K562 (cell line): Measurements from ENCODE around the gene PLBD1. TPM values are rescaled to one million over a fixed set of nuclear protein-coding genes. Genes with fewer than 3 reads are reported as not detected.

Experiments used
- ATAC-seq: fragments of 200-7000 bp; cut with Tn5 transposase; 3 replicates; pipeline ENCODE4 v1.9.1; 2020; ENCODE audit warnings: moderate library complexity
- BruUV-seq: library from RNA; stranded (reverse); fragments of 400-500 nt; replicated peaks from 2 replicates; lab custom pipeline; 2021; lab: Mats Ljungman, UMichigan
- CTCF ChIA-PET: fragments of 300-600 bp; formaldehyde crosslinking; extraction: SDS; loops from one replicate; lab custom pipeline; 2021; ENCODE audit warnings: low intra/inter-chr PET ratio; lab: Yijun Ruan, JAX
- POLR2A ChIA-PET: fragments of 300-600, 350-650 bp; sonication (Branson Sonifier 250); formaldehyde crosslinking; extraction: SDS; loops from one replicate; lab custom pipeline; 2021; ENCODE audit warnings: antibody characterized with exemption, inconsistent platforms; lab: Yijun Ruan, JAX
- DNase-seq, 4 experiments: peaks; one replicate each; pipeline versions ENCODE4 v3.0.0 to v3.0.0-alpha.2; 2011 to 2018; ENCODE audit warnings: low spot score in 3 of 4, mixed read lengths in 3 of 4; ENCODE audit errors: extremely low read depth in 1 of 4
- FAIRE-seq: peaks from 2 replicates; lab custom pipeline; 2011; peaks lifted over from hg19 to GRCh38; lab: Jason Lieb, UNC
- H2AFZ ChIP-seq: 2 replicates; pipeline ENCODE4 v1.6.0; 2011; ENCODE audit warnings: low read depth, low read length, control low read depth, inconsistent platforms
- H3K27ac ChIP-seq: fragments of 200-600 bp; 3 replicates; pipeline ENCODE4 v1.8.0; 2011; ENCODE audit warnings: low read depth, mild to moderate bottlenecking, control low read depth, inconsistent platforms, low read length, moderate library complexity, mixed read lengths; ENCODE audit errors: extremely low read depth
- H3K27me3 ChIP-seq, 2 experiments: fragments of 300-600 bp in 1 of 2; 2 replicates in 1 of 2; 3 replicates in 1 of 2; pipeline versions ENCODE4 v1.6.0 to v1.8.0; 2011; ENCODE audit warnings: inconsistent platforms in 2 of 2, low read length in 2 of 2, mild to moderate bottlenecking in 1 of 2, mixed read lengths in 1 of 2, moderate library complexity in 1 of 2; ENCODE audit not compliant: control insufficient read depth in 2 of 2, insufficient read depth in 2 of 2
- H3K36me3 ChIP-seq: fragments of 300-600 bp; 3 replicates; pipeline ENCODE4 v1.8.0; 2011; ENCODE audit warnings: mild to moderate bottlenecking, low read length, inconsistent platforms; ENCODE audit not compliant: control insufficient read depth, insufficient read depth
- H3K4me1 ChIP-seq, 2 experiments: fragments of 200-600 bp in 1 of 2; replicated peaks in 1 of 2; 2 replicates in 1 of 2; 3 replicates in 1 of 2; pipeline versions ENCODE4 v1.5.1 to v1.8.0; 2011; ENCODE audit warnings: inconsistent platforms in 2 of 2, low read length in 2 of 2, mild to moderate bottlenecking in 1 of 2, mixed read lengths in 1 of 2, moderate library complexity in 1 of 2; ENCODE audit not compliant: control insufficient read depth in 2 of 2, insufficient read depth in 2 of 2
- H3K4me2 ChIP-seq: 2 replicates; pipeline ENCODE4 v1.6.1; 2011; ENCODE audit warnings: low read length, control low read depth, inconsistent platforms, mixed read lengths; ENCODE audit not compliant: insufficient read depth
- H3K4me3 ChIP-seq: fragments of 200-600 bp; sonication (generic), shearing (Covaris generic); 2 replicates; pipeline ENCODE4 v1.5.1; 2016; ENCODE audit warnings: control low read depth, inconsistent platforms
- H3K79me2 ChIP-seq: fragments of 200-600 bp; 3 replicates; pipeline ENCODE4 v1.8.0; 2011; ENCODE audit warnings: low read length, inconsistent platforms; ENCODE audit not compliant: control insufficient read depth, insufficient read depth
- H3K9ac ChIP-seq, 2 experiments: 2 replicates each; pipeline versions ENCODE4 v1.6.0 to v1.6.1; 2011; ENCODE audit warnings: low read depth in 2 of 2, low read length in 2 of 2, control low read depth in 1 of 2, inconsistent platforms in 1 of 2, mild to moderate bottlenecking in 1 of 2, mixed read lengths in 1 of 2; ENCODE audit not compliant: insufficient read depth in 1 of 2
- H3K9me1 ChIP-seq: one replicate; pipeline ENCODE4 v1.6.0; 2011; ENCODE audit warnings: inconsistent platforms, mild to moderate bottlenecking, low read length, moderate library complexity; ENCODE audit not compliant: control insufficient read depth, insufficient read depth
- H3K9me3 ChIP-seq: replicated peaks from 2 replicates; pipeline ENCODE4 v1.5.1; 2011; ENCODE audit warnings: low read depth, low read length, inconsistent platforms; ENCODE audit not compliant: control insufficient read depth, insufficient read depth
- H4K20me1 ChIP-seq: replicated peaks from 2 replicates; pipeline ENCODE4 v1.6.1; 2011; ENCODE audit warnings: low read length, inconsistent platforms, mixed read lengths; ENCODE audit not compliant: control insufficient read depth, insufficient read depth
- ASH1L ChIP-seq: fragments of 450-650 bp; IDR thresholded peaks from 2 replicates; pipeline ENCODE4 v1.6.1; 2018; ENCODE audit warnings: borderline replicate concordance, mild to moderate bottlenecking, low read depth; ENCODE audit not compliant: partially characterized antibody
- BDP1 ChIP-seq: IDR thresholded peaks from 3 replicates; pipeline ENCODE4 v1.6.1; 2011; ENCODE audit not compliant: insufficient read length, insufficient read depth
- CBFA2T3 ChIP-seq: fragments of 450-650 bp; IDR thresholded peaks from 2 replicates; pipeline ENCODE4 v1.6.1; 2017
- CC2D1A ChIP-seq: fragments of 450-650 bp; IDR thresholded peaks from 2 replicates; pipeline ENCODE4 v1.6.1; 2017; ENCODE audit warnings: mild to moderate bottlenecking
- CCNT2 ChIP-seq: IDR thresholded peaks from 2 replicates; pipeline ENCODE4 v1.6.1; 2011; ENCODE audit warnings: borderline replicate concordance, low read depth, mild to moderate bottlenecking, moderate library complexity, mixed read lengths, low read length; ENCODE audit not compliant: insufficient read length; ENCODE audit errors: extremely low read depth
- CHD4 ChIP-seq: fragments of 200-600 bp; sonication (generic); IDR thresholded peaks from 3 replicates; pipeline ENCODE4 v1.6.1; 2012; ENCODE audit warnings: low read depth, mild to moderate bottlenecking, mixed read lengths, low read length, inconsistent platforms; ENCODE audit not compliant: insufficient read depth, insufficient replicate concordance, poor library complexity, severe bottlenecking
- GABPB1 ChIP-seq: sonication (generic); formaldehyde crosslinking; IDR thresholded peaks from 2 replicates; pipeline ENCODE4 v1.8.0; 2022; ENCODE audit warnings: mild to moderate bottlenecking, missing genetic modification reagents
- HMG20A ChIP-seq: fragments of 450-650 bp; formaldehyde crosslinking; conservative IDR thresholded peaks from 2 replicates; pipeline ENCODE4 v1.4.0; 2020; ENCODE audit warnings: mild to moderate bottlenecking, mixed read lengths
- KLF1 ChIP-seq: fragments of 450-650 bp; IDR thresholded peaks from 2 replicates; pipeline ENCODE4 v1.6.1; 2016; ENCODE audit warnings: missing genetic modification characterization, missing compliant biosample characterization
- KLF13 ChIP-seq: fragments of 450-650 bp; IDR thresholded peaks from 2 replicates; pipeline ENCODE4 v1.6.1; 2016; ENCODE audit warnings: missing genetic modification characterization, low read depth, mild to moderate bottlenecking, missing compliant biosample characterization, moderate library complexity, borderline replicate concordance
- MEF2D ChIP-seq: conservative IDR thresholded peaks from 2 replicates; pipeline ENCODE4 v1.6.1; 2016; ENCODE audit warnings: low read depth, missing genetic modification characterization, missing compliant biosample characterization
- MTA3 ChIP-seq: fragments of 450-650 bp; formaldehyde crosslinking; IDR thresholded peaks from 2 replicates; pipeline ENCODE4 v1.6.1; 2017; ENCODE audit warnings: mild to moderate bottlenecking, borderline replicate concordance
- PTTG1 ChIP-seq: fragments of 450-650 bp; IDR thresholded peaks from 2 replicates; pipeline ENCODE4 v1.6.1; 2016; ENCODE audit warnings: low read depth, mild to moderate bottlenecking, missing genetic modification characterization, missing compliant biosample characterization
- TAF1 ChIP-seq: IDR thresholded peaks from 2 replicates; pipeline ENCODE4 v1.6.1; 2011; ENCODE audit warnings: mild to moderate bottlenecking, low read length, moderate library complexity; ENCODE audit not compliant: insufficient read depth, control insufficient read depth, severe bottlenecking; ENCODE audit errors: extremely low read depth
- VEZF1 ChIP-seq: fragments of 200-800 bp; sonication (Bioruptor generic); IDR thresholded peaks from 2 replicates; pipeline ENCODE4 v1.6.1; 2017; ENCODE audit warnings: missing genetic modification characterization, missing compliant biosample characterization
- ZC3H4 ChIP-seq: sonication (generic); formaldehyde crosslinking; IDR thresholded peaks from 2 replicates; pipeline ENCODE4 v1.9.0; 2021; ENCODE audit warnings: missing genetic modification reagents, borderline replicate concordance
- ZNF143 ChIP-seq: sonication (generic); formaldehyde crosslinking; IDR thresholded peaks from 2 replicates; pipeline ENCODE4 v1.9.0; 2022; ENCODE audit warnings: mild to moderate bottlenecking, missing genetic modification reagents
- in situ Hi-C: fragments of 300-500 bp; cut with MboI; formaldehyde crosslinking; loops from 4 replicates; pipeline ENCODE4 v1.15.0; 2018; ENCODE audit warnings: inconsistent platforms, mixed read lengths
- intact Hi-C: fragments of 100-400 bp; cut with micrococcal nuclease; formaldehyde crosslinking; loops from 2 replicates; pipeline ENCODE4 v1.14.2; 2022
- polyA plus RNA-seq, 8 experiments: library from polyadenylated mRNA; depleted of rRNA in 4 of 8; stranded (reverse) in 5 of 8; unstranded in 3 of 8; fragments of >200 nt; fragmentation: Nextera tagmentation in 2 of 8; fragmentation: Illumina TruSeq in 1 of 8; extraction: Ambion mirVana in 2 of 8; extraction: Trizol in 1 of 8; gene quantifications; 2 replicates each; pipeline versions ENCODE4 v1.2.1 to v1.2.3, GENCODE V29; 2011 to 2014; ENCODE audit warnings: inconsistent platforms in 1 of 8, missing spikeins in 1 of 8
- total RNA-seq, 7 experiments: library from RNA; depleted of rRNA in 6 of 7; stranded (reverse); fragments of >200 nt in 6 of 7; fragmentation: Illumina TruSeq in 2 of 7; extraction: Trizol in 2 of 7; gene quantifications; 2 replicates each; pipeline versions ENCODE4 v1.2.1 to v1.2.3, GENCODE V29; 2011 to 2021; ENCODE audit warnings: low replicate concordance in 1 of 7

The PLBD1 gene
- total and polyA plus RNA-seq, 9 of the 15 experiments (the other 6 are each of a cell fraction or from before 2014, with no cell fraction given): 7.1 to 37.0 (median 20.6) TPM

- intact Hi-C loops: no loop called here
- ATAC-seq: no peak
- H4K20me1 ChIP-seq: no peaks in the 10 kb centered on the region
Observed at GRCh38 chr12:14607568-14607967, 39.9 kb upstream of the PLBD1 start.

More at GRCh38 chr12:14607568-14607967, 39.9 kb upstream of the PLBD1 start:
- Histone ChIP-seq H3K9me3 (no peaks in the 10 kb centered on the region), H3K9me1 (no peaks in the 10 kb centered on the region), H3K4me1 (no peaks in the 10 kb centered on the region), H3K79me2 (no peaks in the 10 kb centered on the region), H3K4me2 (no peak overlapping the region), H3K36me3 (no peaks in the 10 kb centered on the region), H3K27ac (no peak overlapping the region), H3K4me3 (no peak overlapping the region), H3K27me3 (no peaks in the 10 kb centered on the region), H3K9ac (no peak overlapping the region), H2AFZ (no peak overlapping the region)
- TF ChIP-seq MTA3: no peak
- no peak for TF ChIP-seq VEZF1 (CRISPR knock-in tag)
- no peak for TF ChIP-seq MEF2D (tag)
- no peak for TF ChIP-seq CHD4
- TF ChIP-seq CC2D1A: no peak
- TF ChIP-seq CBFA2T3: no peak
- no peak for TF ChIP-seq ZNF143 (CRISPR knock-in tag)
- TF ChIP-seq KLF1 (tag): no peak
- no peak for TF ChIP-seq GABPB1 (CRISPR knock-in tag)
- no peak for TF ChIP-seq PTTG1
- no peak for TF ChIP-seq ASH1L
- TF ChIP-seq CCNT2: no peak
- no peak for TF ChIP-seq TAF1
- TF ChIP-seq BDP1: no peak
- TF ChIP-seq ZC3H4 (CRISPR knock-in tag): no peak
- no peak for TF ChIP-seq KLF13 (tag)
- TF ChIP-seq HMG20A: no peak
- in situ Hi-C loops: no loop called here
- FAIRE-seq (no peak), DNase-seq (no peak)
- no TSS peak for BruUV-seq
- ChIA-PET CTCF (no interaction called here), POLR2A (no interaction called here)
